NCI-H146 treated with DMSO at 0.1 percent for 48 hours (cell line): ENCODE data around the gene BCL2.

ENCODE experiments used
- DNase-seq: peaks from one replicate; lab custom pipeline; 2025; ENCODE audit not compliant: unreplicated experiment; lab: John Stamatoyannopoulos, UW

The BCL2 gene

DNA sequence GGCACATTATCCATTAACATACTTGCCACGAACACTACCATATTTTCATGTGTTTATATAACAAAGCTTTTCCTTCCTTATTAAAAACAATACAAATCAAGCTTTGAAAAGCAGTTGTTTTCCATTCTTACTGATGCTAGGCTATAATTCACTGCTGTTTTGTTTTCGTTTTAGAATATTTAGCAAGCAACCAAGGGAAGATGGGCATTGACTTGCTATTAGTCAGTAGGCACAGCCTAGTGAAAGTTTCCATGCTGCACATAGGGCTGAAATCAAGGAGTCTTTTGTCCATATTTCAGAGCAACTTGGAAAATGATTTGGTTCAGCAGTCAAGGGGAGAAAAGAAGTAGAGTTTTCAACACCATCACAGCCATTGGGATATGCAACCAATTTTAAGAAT, 31.3 kb downstream of the BCL2 start:
- no peak for DNase-seq

DNA sequence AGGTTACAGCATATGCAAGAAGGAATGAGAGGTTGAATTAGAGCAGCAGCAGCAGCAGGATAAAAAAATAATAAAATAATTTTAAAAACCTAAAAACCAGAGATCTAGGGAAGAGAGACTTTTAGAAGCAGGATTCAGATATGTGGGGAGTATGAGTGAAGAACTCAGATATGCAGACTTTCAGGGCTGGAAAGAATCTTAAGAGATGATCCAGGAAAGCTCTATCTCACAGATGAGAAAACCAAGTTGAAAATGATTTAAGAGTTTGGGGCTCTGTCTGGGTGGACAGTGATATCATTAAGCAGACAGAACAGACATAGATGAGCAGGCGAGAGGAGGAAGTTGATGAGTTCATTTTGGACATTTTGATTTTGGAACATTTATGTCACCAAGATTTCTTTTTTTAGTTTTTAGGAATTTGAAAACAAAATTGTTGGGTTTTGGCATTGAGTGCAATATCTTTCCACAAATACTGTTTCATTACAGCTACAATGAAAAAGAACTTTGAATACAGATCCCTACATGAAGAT, 31.8 kb downstream of the BCL2 start:
- no peak for DNase-seq

DNA sequence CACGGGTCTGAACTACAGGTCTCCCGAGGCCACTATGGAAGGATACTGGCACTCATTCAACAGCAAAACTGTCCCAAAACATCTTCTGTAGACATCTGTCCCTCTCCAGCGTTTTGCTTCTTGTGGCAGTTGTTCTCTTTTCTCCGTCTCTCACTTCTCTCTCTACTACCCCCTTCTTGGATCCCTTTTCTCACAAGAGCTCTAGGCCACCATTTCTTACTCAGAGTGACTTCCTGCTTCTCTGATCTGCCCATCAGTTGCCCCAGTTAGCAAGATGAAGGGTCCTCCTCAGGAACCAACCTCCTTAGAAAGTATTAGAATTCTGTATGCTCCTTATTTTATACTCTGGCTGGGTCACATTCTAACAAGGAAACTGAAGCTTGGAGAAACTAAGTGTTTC, 32.6 kb downstream of the BCL2 start:
- DNase-seq = no peak

DNA sequence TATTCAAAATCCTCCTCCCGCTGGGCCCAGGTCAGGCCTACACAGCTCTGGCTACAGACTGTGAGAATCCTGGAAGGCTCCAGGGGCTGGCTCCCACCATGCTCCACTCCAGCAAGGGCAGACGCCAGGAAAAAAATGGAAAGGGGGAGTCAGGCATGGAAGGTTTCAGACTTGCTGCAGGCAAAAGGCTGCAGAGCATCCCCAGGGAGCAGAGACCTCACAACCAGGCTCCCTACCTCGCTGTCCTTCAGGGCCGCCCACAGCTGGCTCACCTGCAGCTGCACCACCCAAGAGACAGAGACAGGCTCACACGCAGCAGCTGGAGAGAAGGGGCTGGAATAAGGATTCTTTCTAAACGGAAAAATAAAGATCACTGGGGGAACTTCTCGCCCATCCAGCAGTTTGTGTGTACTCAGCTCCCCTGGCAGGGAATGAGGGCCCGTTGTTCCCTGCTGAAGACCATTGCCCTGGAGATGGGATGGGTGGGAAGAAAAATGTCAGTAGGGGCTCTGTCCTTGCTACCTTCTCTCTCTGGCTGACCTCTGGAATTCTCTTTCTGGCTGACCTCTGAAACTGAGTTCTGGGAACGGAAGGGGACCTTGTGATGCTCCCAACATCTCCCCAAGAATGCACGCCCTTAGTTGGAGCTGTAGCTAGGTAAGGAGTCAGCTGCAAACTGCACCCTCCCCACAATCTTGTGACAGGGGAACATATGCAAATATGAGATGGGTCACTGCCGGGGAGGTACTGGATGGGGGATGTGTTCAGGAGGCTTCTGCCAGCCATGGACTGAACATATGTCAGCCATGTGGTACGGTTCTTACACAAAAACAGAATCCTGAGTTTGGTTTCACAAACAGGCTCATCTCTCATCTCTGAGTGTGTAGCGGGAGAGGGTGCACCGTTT, 34.5 kb downstream of the BCL2 start:
- DNase-seq = no peak

DNA sequence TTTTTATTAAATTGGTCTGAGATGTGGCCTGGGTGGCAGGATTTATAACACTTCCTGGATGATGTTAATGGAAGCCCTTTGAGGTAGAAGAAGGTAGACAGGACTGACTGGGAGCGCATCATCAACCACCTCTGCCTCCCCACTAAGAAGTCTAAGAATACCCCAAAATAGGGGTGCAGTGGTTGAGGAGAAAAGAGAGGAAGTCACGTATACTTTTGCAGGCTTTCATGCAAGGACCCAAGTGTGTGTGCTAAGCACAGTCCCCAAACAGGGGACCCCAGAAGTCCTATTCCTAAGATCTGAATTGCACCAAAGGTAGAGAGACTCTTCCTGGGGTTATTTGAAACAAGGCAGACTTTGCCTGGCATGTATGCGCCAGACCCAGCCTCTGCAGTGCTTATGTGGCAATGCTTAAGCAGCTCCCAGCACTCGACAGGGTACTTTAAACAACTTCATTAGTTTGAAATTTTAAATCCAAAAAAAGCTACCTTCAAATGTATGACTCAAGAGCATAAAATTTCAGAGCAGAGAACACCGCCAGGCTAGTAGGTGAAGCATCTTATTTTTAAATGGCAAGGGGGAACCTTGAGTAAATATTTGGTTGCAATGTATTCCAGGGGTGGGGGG, 35.3 kb downstream of the BCL2 start:
- no peak for DNase-seq

DNA sequence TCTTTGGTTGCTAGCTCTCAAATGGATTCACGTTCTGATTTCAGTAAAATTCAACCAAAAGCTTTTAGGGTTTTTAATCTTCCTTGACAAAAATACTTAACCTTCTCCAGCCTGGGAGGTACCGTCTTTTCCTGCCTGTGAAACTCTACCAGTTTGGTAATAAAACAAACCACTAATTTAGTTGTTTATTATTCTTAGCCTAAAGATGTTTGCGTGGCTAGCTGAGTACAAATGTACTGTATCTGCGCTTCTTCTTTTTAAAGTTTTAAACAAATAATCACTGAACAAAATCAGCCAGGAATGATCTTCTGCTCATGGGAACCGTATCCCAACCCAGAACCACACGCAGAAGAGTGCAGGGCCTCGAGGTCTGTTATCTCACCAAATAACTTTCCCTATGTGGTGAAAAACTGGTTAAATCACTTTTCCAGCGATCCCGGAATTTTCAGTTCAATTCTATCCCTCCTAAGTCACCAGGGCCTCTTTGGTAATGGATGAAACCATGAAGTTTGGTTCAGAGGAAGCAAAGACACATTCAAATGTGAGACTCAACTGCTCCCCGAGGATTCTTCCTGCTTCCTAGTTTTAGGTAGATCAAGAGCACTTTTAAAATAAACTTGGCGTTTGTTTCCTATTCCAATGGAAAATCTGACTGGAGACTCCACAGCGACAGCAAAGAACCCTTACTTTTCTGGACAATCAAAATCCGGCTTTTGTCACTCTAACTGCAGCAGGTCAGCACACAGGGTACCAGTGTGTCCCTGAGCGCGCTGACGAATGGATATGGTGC, 36.1 kb downstream of the BCL2 start:
- no peak for DNase-seq

DNA sequence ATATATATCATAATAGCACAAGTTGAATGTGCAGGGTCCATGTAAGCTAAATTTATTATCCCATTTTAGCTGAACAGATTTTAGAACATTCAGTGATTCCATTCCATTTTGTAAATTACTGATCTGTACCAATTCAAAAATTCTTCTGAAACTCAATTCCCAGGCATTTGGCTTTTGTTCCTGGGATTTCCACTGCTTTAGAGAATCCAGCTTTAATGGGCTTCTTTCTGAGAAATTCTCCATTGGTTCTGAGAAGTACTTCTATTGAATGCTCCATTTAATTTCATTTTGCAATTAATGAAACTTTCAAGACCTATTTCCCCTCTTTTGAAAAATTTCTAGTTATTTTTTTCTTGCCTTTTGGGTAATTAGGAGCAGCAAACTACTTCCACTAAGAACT, 36.8 kb downstream of the BCL2 start:
- DNase-seq = no peak

DNA sequence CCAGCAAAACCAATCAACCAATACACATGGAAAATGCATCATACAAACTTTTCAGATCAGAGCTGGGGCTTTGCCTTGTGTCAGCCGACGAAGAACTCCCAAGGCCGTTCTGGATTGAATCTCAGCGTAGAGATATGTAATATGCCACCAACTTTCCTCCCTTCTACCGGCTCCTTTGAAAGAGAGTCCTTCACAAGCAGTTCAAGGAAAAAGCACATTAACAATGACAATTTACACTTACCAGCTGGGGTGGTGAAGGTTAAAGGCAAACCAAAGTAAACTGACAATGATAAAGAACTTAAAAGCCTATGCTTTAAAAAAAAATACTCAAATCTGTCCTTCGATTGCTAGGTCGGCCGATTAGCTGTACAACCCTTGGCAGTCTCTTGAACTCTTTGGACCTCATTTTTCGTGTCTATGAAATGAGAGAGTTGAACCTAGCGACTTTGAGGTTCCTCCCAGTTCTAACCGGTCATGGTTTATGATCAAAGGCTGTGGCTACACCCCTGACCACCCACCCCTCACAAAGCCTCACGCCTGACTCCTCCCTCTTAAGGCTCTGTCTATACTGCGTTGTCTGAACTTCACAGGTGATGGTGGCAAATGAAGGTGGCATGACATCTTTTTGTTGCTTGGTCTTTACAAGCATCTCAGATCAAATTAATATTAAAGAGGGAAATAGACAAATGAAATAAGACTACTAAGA, 46.2 kb downstream of the BCL2 start:
- DNase-seq = no peak

DNA sequence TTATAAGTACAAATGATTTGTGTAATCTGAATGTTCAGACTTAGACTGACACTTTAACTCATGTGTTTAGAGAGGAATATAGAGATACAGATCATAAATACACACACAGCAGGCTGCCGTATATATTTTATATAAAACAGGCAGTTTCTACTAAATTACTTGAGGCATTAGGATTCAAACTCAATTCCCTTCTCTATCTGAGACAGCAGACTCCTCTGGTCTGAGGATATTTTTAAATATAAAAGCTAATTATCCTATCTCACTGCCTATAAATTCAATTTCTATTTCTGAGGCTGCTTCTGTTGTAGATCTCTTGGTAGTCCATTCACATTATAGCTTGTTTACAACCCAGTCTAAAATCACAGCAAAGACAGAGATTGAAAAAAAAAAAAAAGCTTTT, 46.9 kb downstream of the BCL2 start:
- DNase-seq = no peak

DNA sequence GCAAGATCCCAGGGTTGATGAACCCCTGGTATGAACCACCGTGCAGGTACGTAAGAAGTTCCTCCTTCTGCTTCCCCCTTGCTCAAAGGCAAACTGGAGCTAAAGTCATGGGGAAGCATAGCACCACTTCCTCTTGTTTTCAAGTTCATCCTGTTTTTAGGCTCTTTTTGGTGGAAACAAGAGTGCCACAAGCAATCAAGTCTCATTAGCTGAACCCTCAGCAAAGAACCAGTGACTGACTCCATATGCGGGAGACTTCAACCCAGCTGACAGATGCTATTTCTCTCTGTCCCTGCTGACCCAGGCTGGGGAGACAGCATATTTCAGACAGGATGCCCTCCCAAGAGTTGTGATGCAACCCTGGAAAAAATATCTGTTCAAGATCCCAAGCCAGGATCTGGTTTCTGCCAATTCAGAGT, 47.7 kb downstream of the BCL2 start:
- DNase-seq = no peak

DNA sequence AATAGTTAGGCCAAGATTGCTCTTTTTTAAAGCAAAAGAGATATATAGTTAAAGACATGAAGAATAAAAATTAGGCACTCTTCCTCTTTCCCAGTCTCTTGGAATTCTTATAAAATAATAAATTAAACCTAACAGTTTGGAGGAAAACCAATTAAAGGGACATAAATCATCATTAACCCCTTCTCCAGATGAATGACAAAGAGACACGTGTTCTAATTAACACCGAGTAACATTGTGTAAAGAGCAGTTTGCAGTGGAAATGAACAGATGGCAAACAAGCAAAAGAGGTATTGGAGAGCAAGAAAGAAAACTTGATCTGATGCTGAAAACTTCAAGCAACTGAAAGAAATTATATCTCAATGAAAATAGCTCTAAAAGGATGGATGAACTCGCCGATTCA, 48.4 kb downstream of the BCL2 start:
- no peak for DNase-seq

DNA sequence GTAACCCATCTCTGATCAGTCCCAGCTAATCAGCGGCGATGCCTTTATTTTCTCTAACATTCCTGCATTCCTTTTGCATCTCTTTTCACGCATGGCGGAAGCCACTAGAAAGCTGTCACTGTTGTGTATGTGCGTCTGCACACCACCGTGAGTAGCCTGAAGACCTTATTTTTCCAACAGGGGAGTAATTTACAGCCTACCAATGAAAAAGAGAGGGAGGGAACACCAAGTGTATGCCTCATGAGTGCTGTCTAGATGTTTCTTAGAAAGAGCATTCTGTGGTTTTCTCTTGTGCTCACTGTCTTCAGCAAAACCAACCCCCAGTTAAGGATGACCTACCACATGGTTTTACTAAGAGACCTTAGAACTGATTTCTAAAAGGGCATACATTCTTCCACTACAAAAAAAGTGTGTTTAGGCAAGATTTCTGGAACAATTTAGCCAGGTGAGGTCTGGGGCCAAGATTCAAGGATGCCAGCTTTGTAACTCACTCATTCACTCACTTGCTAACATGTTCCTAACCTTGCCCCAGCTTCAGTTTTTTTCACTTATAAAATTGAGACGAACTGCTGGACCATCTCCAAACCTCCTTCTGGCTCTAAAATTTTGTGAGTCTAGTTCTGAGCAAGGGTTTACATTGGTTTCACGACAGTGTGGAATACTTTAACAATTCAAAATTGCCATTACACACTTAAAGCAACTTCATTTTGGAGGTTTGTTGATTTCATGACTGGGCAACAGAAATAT, 51.4 kb downstream of the BCL2 start:
- DNase-seq = no peak

DNA sequence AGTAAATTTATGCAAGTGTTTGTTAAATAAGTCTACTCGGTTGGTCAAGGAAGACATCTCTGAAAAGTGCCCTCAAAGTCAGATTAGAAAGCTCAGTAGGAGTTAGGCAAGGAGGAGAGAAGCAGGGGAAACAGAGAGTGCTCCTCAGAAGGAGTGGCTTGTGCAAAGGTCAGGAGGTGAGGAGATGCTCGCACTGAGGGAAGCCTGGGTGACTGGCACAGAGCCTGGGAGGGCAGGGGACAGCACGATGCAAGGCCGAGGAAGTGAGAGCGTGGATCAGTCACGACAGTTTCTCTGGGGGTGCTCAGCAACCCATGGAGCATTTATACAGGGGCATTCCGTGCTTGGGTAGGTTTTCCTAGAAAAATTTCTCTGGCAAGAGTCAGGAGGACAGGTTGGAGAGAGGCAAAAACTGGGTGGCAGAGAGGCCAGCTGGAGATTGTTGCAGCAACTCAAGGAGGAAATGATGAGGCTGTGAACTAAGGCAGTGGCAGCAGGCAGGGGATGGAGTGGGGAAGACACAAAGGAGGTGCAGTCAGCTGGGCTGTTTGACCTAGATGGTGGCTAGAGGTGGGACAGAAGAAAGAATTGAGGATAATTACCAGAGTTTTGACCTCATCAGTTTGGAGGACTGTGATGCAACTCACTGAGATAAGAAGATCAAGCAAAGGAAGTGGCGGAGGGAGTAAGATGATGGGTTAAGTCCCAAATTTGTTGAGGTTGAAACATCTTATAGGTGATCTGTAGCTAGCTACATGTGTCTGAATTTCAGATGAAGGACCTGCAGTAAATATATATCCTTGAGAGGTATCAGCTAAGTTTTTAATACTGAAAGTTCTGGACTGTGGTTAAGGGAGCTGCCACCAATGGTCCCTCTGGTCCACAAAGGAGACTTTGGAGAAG, 52.4 kb downstream of the BCL2 start:
- DNase-seq = no peak

DNA sequence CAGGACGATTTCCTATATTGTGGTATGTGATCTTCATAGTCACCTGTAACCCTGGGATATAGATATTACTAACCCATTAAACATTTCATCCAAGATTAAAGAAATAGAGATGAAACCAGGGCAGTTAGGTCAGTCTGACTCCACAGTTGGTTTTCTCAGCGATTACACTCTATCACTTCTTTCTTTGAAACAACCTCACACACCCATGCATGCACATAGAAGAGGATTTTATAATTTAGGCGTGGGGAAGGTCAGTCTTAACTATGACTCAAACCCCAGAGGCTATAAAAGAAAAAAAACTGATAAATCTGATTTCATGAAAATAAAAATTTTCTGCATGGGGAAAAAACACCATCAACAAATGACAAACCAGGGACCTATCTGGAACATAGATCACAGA, 54.2 kb downstream of the BCL2 start:
- DNase-seq = no peak

DNA sequence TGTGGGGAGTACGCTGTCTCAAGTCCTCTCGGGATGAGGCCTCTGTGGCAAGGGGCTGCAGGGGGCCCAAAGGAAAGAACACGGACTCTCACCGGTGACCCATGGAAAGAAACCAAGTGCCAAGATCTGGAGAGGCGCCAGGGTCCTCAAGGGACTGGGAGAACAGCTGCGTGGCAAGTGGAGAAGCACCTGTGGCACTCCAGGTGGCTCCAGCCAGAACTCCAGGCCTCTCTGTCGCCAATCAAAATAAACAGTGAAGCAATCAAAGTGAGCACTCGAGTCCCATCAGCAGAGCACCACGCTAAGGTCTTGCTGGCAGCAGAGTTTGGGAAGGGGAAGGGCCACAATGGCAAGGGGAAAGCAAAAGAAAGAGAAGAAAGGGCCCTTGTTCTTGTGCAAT, 54.7 kb downstream of the BCL2 start:
- DNase-seq = peak; percentile 79

DNA sequence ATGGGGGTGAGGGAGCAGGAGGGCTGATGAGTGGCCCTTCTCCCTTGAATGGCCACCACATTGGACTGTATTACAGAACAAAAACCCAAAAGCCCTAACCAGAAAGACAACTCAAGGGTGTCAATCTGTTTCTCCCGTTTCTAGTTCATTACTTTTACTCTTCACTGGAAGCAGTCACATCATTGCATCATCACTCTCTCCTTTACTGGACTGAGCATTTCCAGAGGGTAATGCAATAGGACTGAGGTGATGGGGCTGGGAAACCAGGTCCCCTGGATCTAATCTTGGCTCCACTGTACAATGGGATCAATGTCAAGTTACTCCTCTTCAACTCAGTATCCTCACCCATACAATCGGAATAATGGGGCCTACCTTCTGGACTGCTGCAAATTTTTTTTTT, 56.1 kb downstream of the BCL2 start:
- DNase-seq = no peak

DNA sequence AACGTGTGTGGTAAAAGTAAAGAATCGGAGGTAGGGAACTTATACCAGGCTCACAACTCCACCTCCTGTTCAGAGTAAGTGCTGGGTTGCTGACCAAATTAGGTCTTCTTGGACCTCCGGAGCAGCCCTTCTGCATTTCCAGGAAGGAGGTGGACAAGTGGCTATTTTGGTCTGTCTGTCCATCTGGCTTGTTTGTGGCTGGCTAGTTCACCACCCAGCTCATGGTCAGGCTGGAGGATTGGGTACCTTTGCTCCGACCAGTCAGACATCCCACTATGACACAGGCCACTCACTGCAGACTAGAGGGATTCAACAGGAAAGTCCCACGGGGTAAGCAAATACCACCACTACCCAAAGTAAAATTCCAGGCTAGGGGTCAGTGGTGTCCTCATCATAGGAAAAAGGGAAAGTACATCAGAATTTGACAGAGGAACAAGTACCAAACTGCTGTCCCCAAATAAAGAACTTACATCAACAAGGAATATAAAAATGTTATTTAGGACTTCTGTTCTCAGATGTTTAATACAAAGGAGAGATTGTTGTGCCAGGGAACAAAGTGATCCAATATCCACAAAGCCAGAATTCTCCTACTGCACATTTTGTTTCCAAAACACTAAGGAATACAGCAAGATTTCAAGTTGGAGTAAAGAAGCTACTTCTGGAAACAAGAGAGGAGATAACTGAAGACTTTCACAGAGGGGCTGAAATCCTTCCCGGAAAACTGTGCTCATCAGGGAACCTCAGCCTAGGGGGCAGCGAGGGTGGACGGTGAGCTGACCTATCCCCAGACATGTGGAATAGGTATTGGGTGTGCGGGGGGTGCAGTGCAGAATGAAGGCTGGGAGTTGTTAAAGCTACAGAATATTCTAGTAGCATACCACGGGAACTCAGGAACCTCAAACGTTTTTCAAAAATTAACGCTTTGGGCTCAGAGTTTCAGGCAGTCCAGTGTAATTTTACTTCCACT, 56.9 kb downstream of the BCL2 start:
- DNase-seq = no peak

DNA sequence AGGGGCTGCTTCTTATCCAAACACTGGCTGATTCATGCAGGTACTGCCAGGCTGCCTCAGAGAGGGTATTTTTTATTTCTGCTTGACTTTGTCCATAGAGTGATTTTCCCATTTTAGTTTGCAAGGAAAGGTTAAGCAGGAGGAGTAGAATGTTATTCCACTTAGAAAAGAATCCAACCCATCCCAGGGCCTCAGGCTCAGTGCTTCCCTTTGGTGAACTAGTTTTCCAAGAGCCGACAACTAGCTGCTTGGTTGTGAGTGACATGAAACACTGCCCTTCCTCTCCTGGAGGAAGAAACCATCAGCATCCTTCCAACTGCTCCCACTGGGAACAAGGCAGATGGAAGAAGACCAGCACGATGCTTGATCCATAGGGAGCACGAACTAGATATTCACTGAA, 58.5 kb downstream of the BCL2 start:
- DNase-seq = no peak
